Subcutaneous abdominal adipose tissue (tissue), 5 donors: ENCODE results near the gene ABCD4.
"Not testable (repeated sequence)": the region's sequence is repeated elsewhere in the genome, so short reads cannot be mapped to it uniquely, and the experiment has no call there.

Experiments
- H3K27ac ChIP-seq: one replicate; pipeline ENCODE4 v1.7.0; 2013; ENCODE audit warnings: low read depth, mild to moderate bottlenecking, inconsistent platforms, low read length, moderate library complexity
- H3K27me3 ChIP-seq, 5 donors: one replicate each; pipeline ENCODE4 v1.7.0; 2013; ENCODE audit warnings: low read length in 5 of 5, inconsistent platforms in 1 of 5; ENCODE audit not compliant: control insufficient read depth in 5 of 5, insufficient read depth in 4 of 5
- H3K36me3 ChIP-seq, 5 donors: one replicate each; pipeline ENCODE4 v1.7.0; 2013; ENCODE audit warnings: low read length in 5 of 5; ENCODE audit not compliant: control insufficient read depth in 5 of 5, insufficient read depth in 5 of 5
- H3K4me1 ChIP-seq, 5 donors: one replicate each; pipeline ENCODE4 v1.7.0; 2013; ENCODE audit warnings: low read length in 5 of 5, mild to moderate bottlenecking in 3 of 5, moderate library complexity in 1 of 5; ENCODE audit not compliant: control insufficient read depth in 5 of 5, insufficient read depth in 5 of 5
- H3K4me3 ChIP-seq, 5 donors: one replicate each; pipeline ENCODE4 v1.7.0; 2013; ENCODE audit warnings: low read length in 5 of 5, low read depth in 1 of 5
- H3K9ac ChIP-seq, 5 donors: one replicate each; pipeline ENCODE4 v1.7.0; 2013; ENCODE audit warnings: low read length in 5 of 5, mild to moderate bottlenecking in 4 of 5, moderate library complexity in 3 of 5
- H3K9me3 ChIP-seq, 5 donors: one replicate each; pipeline ENCODE4 v1.7.0; 2013; ENCODE audit warnings: low read length in 5 of 5; ENCODE audit not compliant: control insufficient read depth in 5 of 5
- donor health status: healthy.
- donor health status: healthy.
- donor health status: healthy.
- donor health status: healthy.
- donor health status: healthy.

Gene ABCD4

DNA sequence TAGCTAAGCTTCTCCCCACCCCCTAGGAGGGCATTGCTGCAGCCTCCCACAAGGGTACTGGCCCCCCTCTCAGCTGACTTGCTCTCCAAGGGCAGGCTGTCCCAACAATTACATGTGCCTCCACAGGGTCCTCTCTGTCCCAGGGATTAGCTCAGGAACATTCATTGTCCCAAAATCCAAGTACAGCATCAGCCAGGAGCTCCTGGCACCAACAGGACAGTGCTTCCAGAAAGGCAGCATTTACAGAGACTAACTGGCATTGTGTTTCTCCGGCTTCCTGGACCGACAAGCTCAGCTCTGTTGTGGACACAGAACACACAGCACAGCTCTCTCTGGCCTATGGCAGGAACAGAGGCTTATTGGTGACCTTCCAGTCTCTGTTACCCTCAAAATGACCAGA, 21.7 kb downstream of the ABCD4 start:
- Histone ChIP-seq H3K4me3 (no peak overlapping the region), H3K27me3 (no peaks in the 10 kb centered on the region), H3K9ac (no peak overlapping the region), H3K27ac (no peak overlapping the region), H3K4me1 (no peaks in the 10 kb centered on the region), H3K36me3 (peaks cover 14 to 40% (median 29%) of the 10 kb centered on the region in 5 donors), H3K9me3 (peaks cover 0 to 9% (median 0%) of the 10 kb centered on the region in 5 donors)

DNA sequence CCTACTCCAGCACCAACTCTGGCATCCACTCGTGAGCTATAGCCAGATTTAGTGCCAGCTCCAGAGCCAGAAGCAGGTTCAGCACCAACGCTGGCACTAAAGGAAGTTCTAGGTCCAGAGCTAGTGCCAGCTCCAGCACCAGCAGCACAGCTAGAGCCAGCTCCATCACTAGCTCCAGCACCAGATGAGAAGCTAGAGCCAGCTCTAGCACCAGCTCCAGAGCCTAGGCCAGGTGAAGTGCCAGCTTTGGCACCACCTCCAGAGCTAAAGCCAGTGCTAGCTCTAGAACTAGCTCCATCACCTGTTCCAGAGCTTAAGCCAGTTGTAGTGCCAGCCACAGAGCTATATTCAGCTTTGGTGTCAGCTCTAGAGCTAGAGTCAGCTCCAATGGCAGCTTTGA, 24.7 kb downstream of the ABCD4 start:
- peaks cover 0 to 11% (median 6%) of the 10 kb centered on the region in 5 donors for H3K36me3 ChIP-seq
- no peak overlapping the region for H3K27ac ChIP-seq
- H3K9ac ChIP-seq = no peak overlapping the region
- no peaks in the 10 kb centered on the region for H3K27me3 ChIP-seq
- peaks cover 0 to 9% (median 0%) of the 10 kb centered on the region in 5 donors for H3K9me3 ChIP-seq
- H3K4me1 ChIP-seq = peaks cover 0 to 6% (median 5%) of the 10 kb centered on the region in 5 donors
- no peak overlapping the region for H3K4me3 ChIP-seq

DNA sequence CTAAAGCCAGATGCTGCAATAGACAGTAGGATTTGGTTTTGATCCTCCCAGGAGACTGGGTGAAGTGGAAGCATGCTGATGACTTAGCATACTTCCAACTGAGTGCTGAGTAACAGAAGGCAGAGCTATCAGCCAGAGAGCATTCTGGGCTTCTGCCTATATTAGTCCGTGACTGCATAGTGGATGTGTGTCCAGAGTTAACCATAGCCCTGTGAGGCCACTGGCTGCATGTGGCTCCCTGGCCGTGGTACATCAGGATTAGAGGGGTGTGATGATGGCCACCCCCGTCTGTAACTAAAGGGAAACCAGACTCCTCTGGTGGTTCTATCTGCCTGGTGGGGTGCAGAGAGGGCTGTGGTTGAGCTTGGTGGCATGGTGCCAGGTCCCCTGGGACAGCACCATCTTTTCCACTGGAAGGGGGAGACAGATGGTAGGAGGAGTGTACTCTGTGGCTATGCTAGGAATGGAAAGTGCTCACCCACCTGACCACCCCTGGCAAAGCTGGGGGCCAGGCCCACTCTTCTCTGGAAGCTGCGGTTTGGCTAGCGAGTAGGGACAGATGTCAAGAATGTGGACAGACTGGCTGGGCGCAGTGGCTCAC, 27.4 kb downstream of the ABCD4 start:
- H3K36me3 ChIP-seq = no peaks in the 10 kb centered on the region
- H3K9ac ChIP-seq = no peak overlapping the region
- no peak overlapping the region for H3K27ac ChIP-seq
- H3K4me1 ChIP-seq = peaks cover 0 to 6% (median 5%) of the 10 kb centered on the region in 5 donors
- H3K27me3 ChIP-seq = no peaks in the 10 kb centered on the region
- H3K9me3 ChIP-seq = peaks cover 0 to 9% (median 0%) of the 10 kb centered on the region in 5 donors
- H3K4me3 ChIP-seq = no peak overlapping the region

DNA sequence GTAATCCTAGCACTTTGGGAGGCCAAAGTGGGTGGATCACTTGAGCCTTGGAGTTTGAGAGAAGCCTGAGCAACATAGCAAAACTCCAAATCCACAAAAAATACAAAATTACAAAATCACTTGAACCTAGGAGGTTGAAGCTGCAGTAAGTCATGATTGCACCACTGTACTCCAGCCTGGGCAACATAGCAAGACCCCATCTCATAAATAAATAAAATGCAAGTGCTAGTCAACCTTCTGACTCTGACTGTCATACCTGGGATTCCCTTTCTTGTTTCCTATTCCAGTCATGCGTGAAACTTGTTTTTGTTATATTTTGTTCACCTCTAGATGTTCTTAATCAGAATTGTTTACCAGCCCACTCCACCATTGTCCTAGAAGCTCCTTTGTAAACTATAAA, 31.4 kb downstream of the ABCD4 start:
- Histone ChIP-seq H3K4me1 (peaks cover 0 to 6% (median 5%) of the 10 kb centered on the region in 5 donors), H3K36me3 (no peaks in the 10 kb centered on the region), H3K4me3 (no peak overlapping the region), H3K9ac (no peak overlapping the region), H3K27me3 (no peaks in the 10 kb centered on the region), H3K27ac (no peak overlapping the region), H3K9me3 (no peaks in the 10 kb centered on the region)

DNA sequence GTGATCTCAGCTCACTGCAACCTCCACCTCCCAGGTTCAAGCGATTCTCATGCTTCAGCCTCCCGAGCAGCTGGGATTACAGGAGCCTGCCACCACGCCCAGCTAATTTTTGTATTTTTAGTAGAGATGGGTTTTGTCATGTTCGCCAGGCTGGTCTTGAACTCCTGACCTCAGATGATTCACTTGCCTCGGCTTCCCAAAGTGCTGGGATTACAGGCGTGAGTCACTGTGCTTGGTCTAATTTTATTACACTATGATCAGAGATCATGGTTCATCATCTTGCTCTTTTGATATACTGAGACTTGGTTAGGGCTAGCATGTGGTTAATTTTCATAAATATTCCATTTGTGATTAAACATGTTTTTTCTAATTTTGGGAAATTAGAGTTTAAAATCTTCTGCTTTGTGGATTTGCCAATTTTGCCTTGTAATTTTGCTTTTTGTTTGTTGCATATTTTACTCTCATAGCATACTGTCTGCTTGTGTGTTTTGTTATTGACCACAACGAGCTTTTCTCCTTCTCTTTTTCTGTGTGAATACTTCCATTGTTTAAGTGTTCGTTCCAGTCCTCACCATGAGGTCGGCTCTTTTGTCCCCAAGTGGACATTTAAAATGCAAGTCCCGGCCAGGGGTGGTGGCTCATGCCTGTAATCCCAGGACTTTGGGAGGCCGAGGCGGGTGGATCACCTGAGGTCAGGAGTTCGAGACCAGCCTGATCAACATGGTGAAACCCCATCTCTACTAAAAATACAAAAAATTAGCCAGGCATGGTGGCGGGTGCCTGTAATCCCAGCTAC, 32.2 kb downstream of the ABCD4 start:
- not testable (repeated sequence) for H3K4me1 ChIP-seq, H3K9me3 ChIP-seq, H3K9ac ChIP-seq, H3K36me3 ChIP-seq, H3K4me3 ChIP-seq, H3K27me3 ChIP-seq, H3K27ac ChIP-seq

DNA sequence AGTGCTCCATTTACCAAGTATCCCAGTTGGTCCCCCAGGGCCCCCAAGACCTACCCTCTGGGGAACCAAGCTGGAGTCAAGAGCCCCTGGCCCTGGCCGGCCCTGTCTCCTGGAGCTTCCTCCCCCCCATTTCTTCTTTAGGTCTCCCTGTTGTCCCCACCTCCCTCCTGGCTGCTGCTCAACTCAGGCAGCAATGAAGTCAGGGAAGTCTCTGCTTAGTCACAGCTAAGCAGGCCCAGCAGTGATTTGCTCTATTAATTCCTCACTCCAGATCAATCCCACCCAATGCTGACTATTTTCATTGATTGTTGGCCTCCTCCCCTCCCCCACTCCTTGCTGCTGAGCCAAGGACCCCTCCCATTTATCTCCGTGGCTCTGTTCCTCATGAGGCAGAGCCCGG, 35.1 kb downstream of the ABCD4 start:
- H3K27me3 ChIP-seq = no peaks in the 10 kb centered on the region
- no peaks in the 10 kb centered on the region for H3K9me3 ChIP-seq
- no peak overlapping the region for H3K9ac ChIP-seq
- H3K36me3 ChIP-seq = no peaks in the 10 kb centered on the region
- no peaks in the 10 kb centered on the region for H3K4me1 ChIP-seq
- no peak overlapping the region for H3K27ac ChIP-seq
- no peak overlapping the region for H3K4me3 ChIP-seq

DNA sequence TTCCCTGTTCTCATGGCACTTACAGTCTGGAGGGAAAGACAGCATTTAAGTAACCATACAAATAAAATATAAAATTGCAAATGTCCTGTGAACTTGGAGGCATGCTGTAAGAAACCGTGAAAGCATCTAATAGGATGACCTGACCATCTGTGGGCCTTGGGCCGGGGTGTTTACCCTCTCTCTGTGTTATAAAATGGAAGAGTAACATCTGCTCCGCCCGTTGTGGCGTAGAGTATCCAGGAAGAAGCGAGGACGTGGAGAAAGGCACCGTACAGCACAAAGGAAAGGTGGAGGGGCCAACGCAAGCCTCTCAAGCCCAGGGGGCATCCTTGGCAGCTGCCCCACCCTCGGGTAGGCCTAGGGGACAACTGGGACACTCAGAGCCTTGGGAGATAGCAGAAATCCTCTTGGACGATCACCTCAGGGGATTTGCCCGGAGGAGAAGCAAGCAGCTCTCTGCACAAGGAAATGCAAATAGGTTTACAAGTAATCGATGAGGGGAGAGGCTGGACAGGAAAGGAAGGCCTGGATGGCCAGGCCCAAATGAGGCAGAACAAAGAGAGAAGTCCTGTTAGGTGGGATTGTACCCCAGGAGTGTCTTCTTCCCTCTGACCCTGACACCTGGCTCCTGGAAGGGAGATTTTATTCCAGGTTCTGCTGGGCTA, 37.3 kb downstream of the ABCD4 start:
- Histone ChIP-seq H3K9ac (no peak overlapping the region), H3K4me3 (no peak overlapping the region), H3K27ac (no peak overlapping the region), H3K36me3 (no peaks in the 10 kb centered on the region), H3K9me3 (no peaks in the 10 kb centered on the region), H3K4me1 (no peaks in the 10 kb centered on the region), H3K27me3 (peaks cover 0 to 3% (median 0%) of the 10 kb centered on the region in 5 donors)

DNA sequence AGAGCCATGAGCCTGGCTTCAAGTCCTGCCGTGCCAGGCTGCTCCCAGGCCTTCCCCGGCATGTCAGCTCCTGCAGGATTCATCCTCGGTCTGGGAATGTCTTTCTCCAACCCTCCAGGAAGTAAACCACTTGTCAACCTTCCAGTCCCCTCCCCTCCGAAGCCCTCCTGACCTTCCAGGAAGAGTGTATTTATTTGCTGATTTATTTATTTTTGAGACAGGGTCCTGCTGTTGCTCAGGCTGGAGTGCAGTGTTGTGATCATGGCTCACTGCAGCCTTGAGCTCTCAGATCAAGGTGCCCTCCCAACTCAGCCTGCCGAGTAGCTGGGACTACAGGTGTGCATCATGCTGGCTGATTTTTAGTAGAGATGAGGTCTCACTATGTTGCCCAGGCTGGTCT, 38.8 kb downstream of the ABCD4 start:
- no peaks in the 10 kb centered on the region for H3K36me3 ChIP-seq
- peaks cover 0 to 4% (median 2%) of the 10 kb centered on the region in 5 donors for H3K27me3 ChIP-seq
- no peak overlapping the region for H3K9ac ChIP-seq
- H3K27ac ChIP-seq = no peak overlapping the region
- H3K9me3 ChIP-seq = no peaks in the 10 kb centered on the region
- no peaks in the 10 kb centered on the region for H3K4me1 ChIP-seq
- no peak overlapping the region for H3K4me3 ChIP-seq

DNA sequence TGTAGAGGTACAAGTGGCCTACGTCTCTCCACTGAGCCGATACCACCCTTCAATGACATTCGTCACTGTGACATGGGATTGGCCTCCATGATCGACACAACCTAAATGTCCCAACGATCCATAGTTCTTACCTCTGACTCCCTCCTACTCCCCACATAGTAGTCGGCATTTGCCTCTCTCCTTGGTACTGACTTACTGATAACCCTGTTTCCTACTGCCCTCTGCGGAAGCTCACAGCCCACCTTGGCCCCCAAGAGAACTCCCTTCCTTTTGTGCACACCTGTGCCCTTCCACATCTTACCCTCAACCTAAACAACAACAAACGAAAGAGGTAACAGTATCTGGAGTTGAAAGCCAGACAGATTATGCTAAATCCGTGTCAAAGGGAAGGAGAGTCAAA, 39.6 kb downstream of the ABCD4 start:
- H3K36me3 ChIP-seq = no peaks in the 10 kb centered on the region
- H3K9me3 ChIP-seq = no peaks in the 10 kb centered on the region
- H3K4me1 ChIP-seq = peaks cover 0 to 5% (median 4%) of the 10 kb centered on the region in 5 donors
- H3K27me3 ChIP-seq = peaks cover 0 to 9% (median 7%) of the 10 kb centered on the region in 5 donors
- H3K9ac ChIP-seq = no peak overlapping the region
- no peak overlapping the region for H3K27ac ChIP-seq
- H3K4me3 ChIP-seq = no peak overlapping the region

DNA sequence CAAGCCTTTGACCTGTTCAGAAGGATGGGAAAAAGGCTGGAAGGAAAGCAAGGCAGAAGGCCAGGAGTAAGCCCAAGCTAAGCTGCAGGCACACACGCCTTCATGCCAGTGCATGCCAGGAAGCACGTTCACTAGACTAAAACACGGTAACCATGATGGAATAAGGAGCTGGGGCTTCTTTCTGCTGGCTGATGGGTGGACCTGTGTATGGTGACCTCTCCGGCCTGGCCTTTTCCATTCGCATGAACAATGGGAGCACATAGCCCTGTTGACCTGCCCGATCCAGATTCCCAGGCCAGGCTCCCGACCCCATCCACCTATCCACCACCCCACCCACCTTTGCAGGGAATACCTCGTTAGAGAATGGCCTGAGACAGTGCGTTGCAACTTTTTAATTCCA, 40.7 kb downstream of the ABCD4 start:
- H3K27ac ChIP-seq = no peak overlapping the region
- H3K4me1 ChIP-seq = peaks cover 0 to 13% (median 12%) of the 10 kb centered on the region in 5 donors
- no peaks in the 10 kb centered on the region for H3K36me3 ChIP-seq
- H3K4me3 ChIP-seq = no peak overlapping the region
- H3K9me3 ChIP-seq = no peaks in the 10 kb centered on the region
- peaks cover 0 to 9% (median 7%) of the 10 kb centered on the region in 5 donors for H3K27me3 ChIP-seq
- no peak overlapping the region for H3K9ac ChIP-seq
